Hepatic stellate cell (primary cell): ENCODE results near the gene VPS9D1.
"Not testable (repeated sequence)": the region's sequence is repeated elsewhere in the genome, so short reads cannot be mapped to it uniquely, and the experiment has no call there.

ENCODE experiments used
- DNase-seq: peaks from one replicate; pipeline ENCODE4 v3.0.0; 2011; ENCODE audit warnings: low spot score

VPS9D1 gene

DNA sequence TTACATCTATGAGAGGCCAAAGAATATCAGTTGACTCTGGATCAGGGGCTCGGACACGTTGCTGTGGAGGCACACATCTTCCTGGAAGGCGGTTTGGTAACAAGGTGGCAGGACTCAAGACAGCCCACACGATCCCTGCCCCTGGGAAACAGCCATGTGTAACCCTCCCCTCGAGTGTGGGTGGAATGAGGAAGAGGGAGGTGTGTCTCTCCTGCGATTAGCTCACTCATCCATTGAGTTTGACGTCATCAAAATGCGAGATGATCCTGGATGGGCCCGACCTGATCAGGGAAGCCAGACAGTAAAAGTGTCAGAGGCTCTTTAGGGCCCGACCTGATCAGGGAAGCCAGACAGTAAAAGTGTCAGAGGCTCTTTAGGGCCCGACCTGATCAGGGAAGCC lies 56.5 kb downstream of the VPS9D1 start:
- not testable (repeated sequence) for DNase-seq

DNA sequence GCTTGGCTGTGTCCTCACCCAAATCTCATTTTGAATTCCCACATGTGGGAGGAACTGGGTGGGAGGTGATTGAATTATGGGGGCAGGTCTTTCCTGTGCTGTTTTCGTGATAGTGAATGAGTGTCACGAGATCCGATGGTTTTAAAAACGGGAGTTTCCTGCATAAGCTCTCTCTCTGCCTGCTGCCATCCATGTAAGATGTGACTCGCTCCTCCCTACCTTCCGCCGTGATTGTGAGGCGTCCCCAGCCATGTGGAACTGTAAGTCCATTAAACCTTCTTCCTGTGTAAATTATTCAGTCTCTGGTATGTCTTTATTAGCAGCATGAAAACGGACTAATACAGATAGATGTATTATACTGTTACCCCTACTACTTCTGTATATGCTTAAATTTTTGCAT lies 59.5 kb downstream of the VPS9D1 start:
- DNase-seq, result no peak

DNA sequence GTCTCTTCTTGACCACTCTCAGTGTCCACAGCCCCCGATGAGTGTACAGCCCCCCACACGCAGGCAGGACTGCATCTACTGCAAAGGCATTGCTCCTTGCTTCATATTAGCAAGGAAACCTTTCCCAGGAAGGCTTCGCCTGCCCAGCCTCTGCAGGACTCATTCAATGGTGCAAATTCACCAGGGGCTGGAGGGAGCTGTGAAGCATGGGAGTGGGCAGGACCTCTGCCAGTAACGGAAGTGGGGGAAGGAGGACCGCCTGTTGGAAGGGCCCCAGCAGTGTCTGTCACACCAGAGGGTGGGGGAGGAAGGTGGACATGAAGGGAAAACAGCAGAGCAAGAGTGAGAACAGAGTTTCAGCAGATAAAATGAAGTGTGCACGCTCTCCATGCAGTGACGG lies 60.6 kb downstream of the VPS9D1 start:
- no peak for DNase-seq

DNA sequence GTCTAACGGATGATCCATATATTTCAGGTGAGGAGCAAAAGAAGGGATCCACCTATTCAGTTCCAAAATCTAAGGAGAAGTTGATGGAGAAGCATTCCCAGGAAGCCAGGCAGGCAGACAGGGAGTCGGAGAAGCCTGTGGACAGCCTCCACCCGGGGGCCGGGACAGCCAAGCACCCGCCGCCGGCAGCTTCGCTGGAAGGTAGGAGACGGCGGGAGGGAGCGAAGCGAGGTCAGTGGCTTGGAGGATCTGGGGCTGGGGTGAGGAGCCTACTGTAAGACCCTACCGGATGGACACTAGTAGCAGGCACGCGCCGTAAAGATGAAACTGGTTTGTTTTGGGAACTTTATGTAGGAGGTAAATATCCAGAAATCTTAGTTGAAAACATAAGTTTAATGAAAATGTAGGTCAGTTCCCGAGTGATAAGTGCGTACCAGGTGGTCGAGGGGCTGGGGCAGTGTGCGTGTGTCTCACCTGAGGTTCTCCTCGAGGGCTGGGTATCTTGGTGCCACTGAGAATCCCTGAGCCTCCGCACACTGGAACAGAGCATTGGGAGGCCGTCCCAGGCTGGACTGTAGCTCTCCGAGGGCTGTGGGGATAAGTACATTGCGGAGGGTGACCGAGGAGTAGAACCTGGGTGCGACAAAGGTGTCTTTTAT lies 62.3 kb downstream of the VPS9D1 start:
- DNase-seq, result peak; percentile 55

DNA sequence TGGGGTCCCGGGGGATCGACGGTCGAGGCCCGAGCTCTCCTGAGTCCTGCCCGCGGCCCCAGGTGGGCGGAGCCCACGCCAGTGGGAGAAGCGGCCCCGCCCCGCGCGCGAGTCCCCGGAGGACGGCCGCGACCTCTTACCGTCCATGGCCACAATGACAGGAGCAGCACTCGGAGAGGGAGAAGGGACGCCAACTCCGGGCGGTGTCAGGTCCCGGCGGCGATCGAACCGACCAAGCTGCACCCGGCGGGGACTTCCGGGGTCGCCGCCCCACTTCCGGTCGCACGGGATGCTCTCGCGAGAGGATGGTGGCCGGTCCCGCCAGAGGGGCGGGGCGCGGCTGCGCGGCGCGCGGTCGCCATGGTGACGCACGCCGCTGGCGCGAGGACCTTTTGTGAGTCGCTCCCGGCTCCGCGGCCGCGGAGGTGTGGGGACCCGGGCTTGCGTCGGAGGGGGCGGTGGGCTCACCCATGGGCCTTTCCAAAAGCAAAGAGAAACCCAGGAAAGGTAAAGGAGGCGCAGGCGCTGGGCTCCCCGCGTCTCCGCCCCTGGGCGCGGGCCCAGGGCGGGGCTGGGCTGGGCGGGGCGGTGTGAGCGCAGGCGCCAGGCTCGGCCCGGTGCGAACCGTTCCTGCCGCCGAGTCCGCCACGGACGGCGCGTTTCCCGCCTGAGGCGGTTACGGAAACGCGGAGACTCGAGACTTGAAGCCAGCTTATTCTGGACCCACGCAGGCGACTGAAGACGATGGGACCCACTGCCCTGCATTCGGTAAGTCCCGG lies 63.1 kb downstream of the VPS9D1 start, which contains the start of the genes CHMP1A and SPATA33:
Gene CHMP1A, minus strand, starts transcription at position 267 of the 779 bp plus-strand sequence. Its CDS starts 120 bp downstream, at position 147.
Gene SPATA33, plus strand, starts transcription at position 395 of the 779 bp plus-strand sequence. Its CDS starts 76 bp downstream, at position 471.
- peak; percentile 96 for DNase-seq
